ENCODE data around the gene SCNN1G.

DNA sequence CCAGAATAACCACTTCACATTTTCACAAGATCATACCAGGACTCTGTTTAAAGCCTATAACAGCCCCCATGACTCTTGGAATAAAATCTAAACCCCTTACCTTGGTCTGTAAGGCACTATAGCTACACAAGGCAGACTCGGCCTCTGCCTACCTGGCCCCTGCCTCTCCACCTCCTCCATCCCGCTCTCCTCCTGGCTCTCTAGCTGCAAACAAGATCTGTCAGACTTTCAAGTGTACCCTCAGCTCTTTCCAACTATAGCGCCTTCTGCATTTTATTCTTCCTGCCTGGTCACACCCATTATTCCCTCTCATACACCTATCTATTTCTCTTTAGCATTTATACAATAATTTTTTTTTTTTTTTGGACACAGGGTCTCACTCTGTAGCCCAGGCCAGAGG, 41.5 kb upstream of the SCNN1G start:
- TF ChIP-seq POLR2AphosphoS5 (IDR thresholded peaks at IDR 0.05) (no peak), POLR2A (IDR thresholded peaks at IDR 0.05) (no peak)
- TF ChIP-seq, protein P1, sequence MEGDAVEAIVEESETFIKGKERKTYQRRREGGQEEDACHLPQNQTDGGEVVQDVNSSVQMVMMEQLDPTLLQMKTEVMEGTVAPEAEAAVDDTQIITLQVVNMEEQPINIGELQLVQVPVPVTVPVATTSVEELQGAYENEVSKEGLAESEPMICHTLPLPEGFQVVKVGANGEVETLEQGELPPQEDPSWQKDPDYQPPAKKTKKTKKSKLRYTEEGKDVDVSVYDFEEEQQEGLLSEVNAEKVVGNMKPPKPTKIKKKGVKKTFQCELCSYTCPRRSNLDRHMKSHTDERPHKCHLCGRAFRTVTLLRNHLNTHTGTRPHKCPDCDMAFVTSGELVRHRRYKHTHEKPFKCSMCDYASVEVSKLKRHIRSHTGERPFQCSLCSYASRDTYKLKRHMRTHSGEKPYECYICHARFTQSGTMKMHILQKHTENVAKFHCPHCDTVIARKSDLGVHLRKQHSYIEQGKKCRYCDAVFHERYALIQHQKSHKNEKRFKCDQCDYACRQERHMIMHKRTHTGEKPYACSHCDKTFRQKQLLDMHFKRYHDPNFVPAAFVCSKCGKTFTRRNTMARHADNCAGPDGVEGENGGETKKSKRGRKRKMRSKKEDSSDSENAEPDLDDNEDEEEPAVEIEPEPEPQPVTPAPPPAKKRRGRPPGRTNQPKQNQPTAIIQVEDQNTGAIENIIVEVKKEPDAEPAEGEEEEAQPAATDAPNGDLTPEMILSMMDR (IDR thresholded peaks at IDR 0.05), result no peak
